Measurements from ENCODE around the gene ASB10.

The ASB10 gene

DNA sequence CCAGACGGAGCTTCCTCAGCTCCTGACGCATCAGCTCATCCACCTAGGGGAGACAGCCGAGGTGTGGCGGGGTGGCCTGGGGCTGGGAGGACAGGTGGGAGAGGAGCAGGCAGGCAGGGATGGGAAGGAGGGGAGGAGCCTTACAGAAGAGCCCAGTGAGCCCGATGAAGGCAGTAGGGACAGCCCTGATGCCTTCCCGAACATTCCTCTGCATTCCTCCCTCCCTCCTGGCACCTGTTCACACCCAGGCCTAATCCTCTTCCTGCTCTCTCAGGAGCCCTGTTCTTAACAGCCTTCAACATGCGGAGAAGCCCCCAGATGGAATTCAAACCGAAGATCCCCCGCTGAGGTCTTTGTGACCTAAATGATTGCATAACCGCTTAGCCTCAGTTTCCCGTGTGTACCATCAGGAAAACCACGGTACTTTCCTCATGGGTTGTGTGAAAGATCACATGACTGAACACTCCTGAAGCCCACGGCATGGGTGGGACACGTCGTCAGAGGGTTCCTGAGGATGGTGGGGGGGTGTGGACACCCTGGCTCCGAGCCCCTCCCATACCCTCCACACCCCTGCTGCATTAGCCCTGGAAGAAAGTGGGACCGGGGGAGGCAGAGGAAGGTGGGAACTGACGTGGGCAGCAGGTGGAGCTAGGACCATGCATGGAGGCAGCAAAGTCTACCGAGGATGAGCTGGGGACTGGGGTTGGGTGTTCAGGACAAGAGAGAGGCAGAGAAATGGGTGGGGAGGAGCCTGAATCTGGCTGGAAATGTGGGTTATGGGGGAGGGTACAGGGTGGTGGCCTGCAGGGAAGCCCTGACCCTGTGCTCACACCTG is 8.8 kb upstream of the ASB10 start:
- Histone ChIP-seq H3K79me2 (ENCODE audit: control insufficient read depth, low read length) (no peaks in the 10 kb centered on the region), H3K4me2 (ENCODE audit: low read length) (no peak overlapping the region), H3K4me3 (ENCODE audit: low read length) (no peak overlapping the region), H3K4me1 (ENCODE audit: control insufficient read depth, low read length) (no peaks in the 10 kb centered on the region), H3K9me2 (replicated peaks; ENCODE audit: control insufficient read depth, low read length) (no peaks in the 10 kb centered on the region), H3K27ac (ENCODE audit: low read depth, low read length) (no peak overlapping the region), H3K9me3 (ENCODE audit: control insufficient read depth, insufficient read depth, low read length) (no peaks in the 10 kb centered on the region), H3K27me3 (ENCODE audit: control insufficient read depth, low read length) (peaks cover 13% of the 10 kb centered on the region), H3F3A (ENCODE audit: control insufficient read depth, insufficient read depth) (no peaks in the 10 kb centered on the region), H4K20me1 (ENCODE audit: control insufficient read depth, insufficient read depth, low read depth, low read length) (no peaks in the 10 kb centered on the region), H3K36me3 (ENCODE audit: control insufficient read depth, low read length) (no peaks in the 10 kb centered on the region)
- TF ChIP-seq EZH2phosphoT487 (IDR thresholded peaks at IDR 0.05; ENCODE audit: borderline replicate concordance, low read length) (no peak), CTCF (IDR thresholded peaks at IDR 0.05; ENCODE audit: low read depth, low read length, poor library complexity, severe bottlenecking) (no peak)

- no peaks in the 10 kb centered on the region for H3K4me1 ChIP-seq (ENCODE audit: control insufficient read depth, low read length)
- H3K79me2 ChIP-seq (ENCODE audit: control insufficient read depth, low read length) = no peaks in the 10 kb centered on the region
- no peak overlapping the region for H3K4me2 ChIP-seq (ENCODE audit: low read length)
- H3K27ac ChIP-seq (ENCODE audit: low read depth, low read length) = no peak overlapping the region
- no peak overlapping the region for H3K4me3 ChIP-seq (ENCODE audit: low read length)
- no peaks in the 10 kb centered on the region for H3K9me3 ChIP-seq (ENCODE audit: control insufficient read depth, insufficient read depth, low read length)
- no peaks in the 10 kb centered on the region for H3K36me3 ChIP-seq (ENCODE audit: control insufficient read depth, low read length)
- no peaks in the 10 kb centered on the region for H3F3A ChIP-seq (ENCODE audit: control insufficient read depth, insufficient read depth)
- H3K27me3 ChIP-seq (ENCODE audit: control insufficient read depth, low read length) = peaks cover 29% of the 10 kb centered on the region
- H3K9me2 ChIP-seq (replicated peaks; ENCODE audit: control insufficient read depth, low read length) = no peaks in the 10 kb centered on the region
- TF ChIP-seq EZH2phosphoT487 (IDR thresholded peaks at IDR 0.05; ENCODE audit: borderline replicate concordance, low read length) (no peak), CTCF (IDR thresholded peaks at IDR 0.05; ENCODE audit: low read depth, low read length, poor library complexity, severe bottlenecking) (no peak)
- H4K20me1 ChIP-seq (ENCODE audit: control insufficient read depth, insufficient read depth, low read depth, low read length) = no peaks in the 10 kb centered on the region
Observed at GRCh38 chr7:151194188-151194587, 7.1 kb upstream of the ASB10 start.

- Histone ChIP-seq H3K27me3 (ENCODE audit: control insufficient read depth, low read length) (peaks cover 35% of the 10 kb centered on the region), H3K79me2 (ENCODE audit: control insufficient read depth, low read length) (no peaks in the 10 kb centered on the region), H3K36me3 (ENCODE audit: control insufficient read depth, low read length) (no peaks in the 10 kb centered on the region), H3K4me1 (ENCODE audit: control insufficient read depth, low read length) (no peaks in the 10 kb centered on the region), H3K4me2 (ENCODE audit: low read length) (no peak overlapping the region), H3K9me2 (replicated peaks; ENCODE audit: control insufficient read depth, low read length) (no peaks in the 10 kb centered on the region), H3K9me3 (ENCODE audit: control insufficient read depth, insufficient read depth, low read length) (no peaks in the 10 kb centered on the region), H4K20me1 (ENCODE audit: control insufficient read depth, insufficient read depth, low read depth, low read length) (no peaks in the 10 kb centered on the region), H3K4me3 (ENCODE audit: low read length) (no peak overlapping the region), H3K27ac (ENCODE audit: low read depth, low read length) (no peak overlapping the region), H3F3A (ENCODE audit: control insufficient read depth, insufficient read depth) (no peaks in the 10 kb centered on the region)
- no peak for TF ChIP-seq CTCF (IDR thresholded peaks at IDR 0.05; ENCODE audit: low read depth, low read length, poor library complexity, severe bottlenecking)
- TF ChIP-seq EZH2phosphoT487 (IDR thresholded peaks at IDR 0.05; ENCODE audit: borderline replicate concordance, low read length) = no peak
Observed at GRCh38 chr7:151193203-151193978, 6.3 kb upstream of the ASB10 start.

All from DOHH2 (cell line).